Left lung (tissue), 10 donors: ENCODE measurements around the gene MS4A8. TPM values are rescaled to one million over a fixed set of nuclear protein-coding genes. Genes with fewer than 3 reads are reported as not detected.
"Not testable (repeated sequence)": the region's sequence is repeated elsewhere in the genome, so short reads cannot be mapped to it uniquely, and the experiment has no call there.

Source experiments
- ATAC-seq: fragments of 200-7000 bp; cut with Tn5 transposase; one replicate; pipeline ENCODE4 v1.9.1; 2020; ENCODE audit warnings: moderate library complexity
- DNase-seq, 4 donors: peaks; one replicate each; pipeline ENCODE4 v3.0.0-alpha.2; 2013 to 2020
- H3K27ac ChIP-seq, 2 donors: fragments of 200-600 bp; sonication (generic) in 1 of 2; one replicate each; pipeline versions ENCODE4 v1.5.0 to v1.8.0; 2020 to 2021
- H3K27me3 ChIP-seq, 2 donors: fragments of 200-600 bp; sonication (generic) in 1 of 2; one replicate each; pipeline versions ENCODE4 v1.5.0 to v1.8.0; 2020 to 2021
- H3K36me3 ChIP-seq, 2 donors: fragments of 200-600 bp; sonication (generic) in 1 of 2; one replicate each; pipeline versions ENCODE4 v1.5.0 to v1.8.0; 2020 to 2021
- H3K4me1 ChIP-seq, 2 donors: fragments of 200-600 bp; one replicate each; pipeline ENCODE4 v1.8.0; 2021
- H3K4me3 ChIP-seq, 2 donors: fragments of 200-600 bp; sonication (generic) in 1 of 2; one replicate each; pipeline versions ENCODE4 v1.5.0 to v1.8.0; 2020 to 2021; ENCODE audit warnings: mild to moderate bottlenecking in 1 of 2
- H3K9me3 ChIP-seq, 2 donors: fragments of 200-600 bp; sonication (generic) in 1 of 2; one replicate each; pipeline versions ENCODE4 v1.5.0 to v1.8.0; 2020 to 2021
- intact Hi-C, 2 donors: fragments of 100-400 bp; cut with DNase I; formaldehyde crosslinking; loops; one replicate each; pipeline versions ENCODE4 v1.11.2 to v1.14.2; 2022
- polyA plus RNA-seq, 6 donors: library from polyadenylated mRNA; unstranded; fragments of 120-200 nt; gene quantifications; one replicate each; pipeline ENCODE4 v1.2.1, GENCODE V29; 2013; ENCODE audit not compliant: insufficient read length in 6 of 6
- total RNA-seq, 2 donors: library from RNA; stranded (reverse); fragmentation: NEBNext Ultra II Directional; extraction: Animal tissue kit (Norgen Biotek cat#: 25700); gene quantifications; one replicate each; pipeline ENCODE4 v1.2.1, GENCODE V29; 2021
- TF ChIP-seq, protein P1 (sequence below), 2 donors: fragments of 200-600 bp; sonication (generic) in 1 of 2; IDR thresholded peaks; one replicate each; pipeline versions ENCODE4 v1.5.0 to v1.8.0; 2021; ENCODE audit warnings: antibody characterized with exemption in 2 of 2
- donor health status: DM: no; HTN: yes; CAD: no.
- donor health status: DM: no; HTN: no; CAD: no.

The MS4A8 gene
- total and polyA plus RNA-seq, 8 donors = 4.9 to 18.1 (median 14.2) TPM; not detected in 1

DNA sequence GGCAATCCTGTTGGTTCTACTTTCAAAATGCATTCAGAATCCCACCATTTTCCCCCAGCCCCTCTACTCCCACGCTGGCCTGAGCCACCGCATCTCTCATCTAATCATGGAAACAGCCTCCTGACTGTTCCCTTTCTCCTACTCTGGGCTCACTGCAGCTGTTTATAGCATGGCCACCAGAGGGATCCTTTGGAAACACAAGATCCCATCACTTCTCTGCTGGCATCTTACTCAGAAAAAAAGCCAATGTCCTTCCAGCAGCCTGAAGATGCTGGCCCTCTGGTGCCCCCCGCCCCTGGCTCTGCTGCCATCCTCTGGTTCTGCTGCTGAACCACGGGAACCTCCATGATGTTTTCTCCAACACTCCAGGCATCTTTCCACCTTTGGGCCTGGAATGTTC lies 11.1 kb downstream of the MS4A8 start:
- no peak for ATAC-seq
- intact Hi-C loops = no loop called here
- H3K4me1 ChIP-seq = no peaks in the 10 kb centered on the region

DNA sequence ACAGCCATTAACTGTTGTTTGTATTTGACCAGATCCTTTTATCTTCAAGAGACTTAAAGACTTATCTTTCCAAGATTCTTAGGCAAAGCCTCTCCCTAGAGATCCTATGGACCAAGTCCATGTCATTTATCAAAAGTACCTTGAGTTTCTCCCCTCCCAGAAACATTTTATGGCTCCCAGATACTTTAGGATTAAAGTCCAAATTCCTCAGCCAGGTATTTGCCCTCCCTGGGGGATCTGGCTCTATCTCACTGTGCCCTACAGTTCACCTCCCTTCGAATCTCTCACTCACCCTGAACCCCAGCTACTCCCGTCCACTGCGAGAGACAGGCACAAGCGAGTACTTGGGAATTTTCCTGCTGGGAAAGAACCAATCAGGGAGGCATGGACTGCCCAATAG lies 11.9 kb downstream of the MS4A8 start:
- Histone ChIP-seq H3K4me1 (no peaks in the 10 kb centered on the region), H3K27me3 (peaks cover 0 to 4% of the 10 kb centered on the region in 2 donors), H3K36me3 (no peaks in the 10 kb centered on the region), H3K27ac (no peak overlapping the region), H3K4me3 (no peak overlapping the region), H3K9me3 (no peaks in the 10 kb centered on the region)
- intact Hi-C loops = no loop called here
- no peak for DNase-seq
- no peak for ATAC-seq
- TF ChIP-seq, protein P1, sequence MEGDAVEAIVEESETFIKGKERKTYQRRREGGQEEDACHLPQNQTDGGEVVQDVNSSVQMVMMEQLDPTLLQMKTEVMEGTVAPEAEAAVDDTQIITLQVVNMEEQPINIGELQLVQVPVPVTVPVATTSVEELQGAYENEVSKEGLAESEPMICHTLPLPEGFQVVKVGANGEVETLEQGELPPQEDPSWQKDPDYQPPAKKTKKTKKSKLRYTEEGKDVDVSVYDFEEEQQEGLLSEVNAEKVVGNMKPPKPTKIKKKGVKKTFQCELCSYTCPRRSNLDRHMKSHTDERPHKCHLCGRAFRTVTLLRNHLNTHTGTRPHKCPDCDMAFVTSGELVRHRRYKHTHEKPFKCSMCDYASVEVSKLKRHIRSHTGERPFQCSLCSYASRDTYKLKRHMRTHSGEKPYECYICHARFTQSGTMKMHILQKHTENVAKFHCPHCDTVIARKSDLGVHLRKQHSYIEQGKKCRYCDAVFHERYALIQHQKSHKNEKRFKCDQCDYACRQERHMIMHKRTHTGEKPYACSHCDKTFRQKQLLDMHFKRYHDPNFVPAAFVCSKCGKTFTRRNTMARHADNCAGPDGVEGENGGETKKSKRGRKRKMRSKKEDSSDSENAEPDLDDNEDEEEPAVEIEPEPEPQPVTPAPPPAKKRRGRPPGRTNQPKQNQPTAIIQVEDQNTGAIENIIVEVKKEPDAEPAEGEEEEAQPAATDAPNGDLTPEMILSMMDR (IDR thresholded peaks at IDR 0.05) = no peak

More for the DNA sequence above, 11.1 kb downstream of the MS4A8 start:
- Histone ChIP-seq H3K27me3 (peaks cover 0 to 4% of the 10 kb centered on the region in 2 donors), H3K4me3 (no peak overlapping the region), H3K36me3 (no peaks in the 10 kb centered on the region), H3K27ac (no peak overlapping the region), H3K9me3 (no peaks in the 10 kb centered on the region)
- DNase-seq = no peak
- TF ChIP-seq, protein P1 (IDR thresholded peaks at IDR 0.05) = no peak

DNA sequence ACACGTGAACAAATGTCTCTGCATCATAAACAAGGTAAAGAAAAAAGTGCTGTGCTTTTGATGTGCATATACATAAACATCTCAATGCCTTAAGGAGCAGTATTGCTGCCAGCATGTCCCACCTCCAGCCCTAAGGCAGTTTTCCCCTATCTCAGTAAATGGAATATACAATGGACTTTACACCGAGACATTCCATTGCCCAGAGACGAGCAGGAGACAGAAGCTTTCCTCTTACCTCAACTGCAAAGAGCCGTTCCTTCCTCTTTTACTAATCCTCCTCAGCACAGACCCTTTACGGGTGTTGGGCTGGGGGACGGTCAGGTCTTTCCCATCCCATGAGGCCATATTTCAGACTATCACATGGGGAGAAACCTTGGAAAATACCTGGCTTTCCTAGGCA lies 14.0 kb downstream of the MS4A8 start:
- H3K27me3 ChIP-seq, H3K27ac ChIP-seq, DNase-seq, intact Hi-C loops, H3K4me1 ChIP-seq, H3K4me3 ChIP-seq, H3K9me3 ChIP-seq, ATAC-seq, H3K36me3 ChIP-seq: not testable (repeated sequence)

DNA sequence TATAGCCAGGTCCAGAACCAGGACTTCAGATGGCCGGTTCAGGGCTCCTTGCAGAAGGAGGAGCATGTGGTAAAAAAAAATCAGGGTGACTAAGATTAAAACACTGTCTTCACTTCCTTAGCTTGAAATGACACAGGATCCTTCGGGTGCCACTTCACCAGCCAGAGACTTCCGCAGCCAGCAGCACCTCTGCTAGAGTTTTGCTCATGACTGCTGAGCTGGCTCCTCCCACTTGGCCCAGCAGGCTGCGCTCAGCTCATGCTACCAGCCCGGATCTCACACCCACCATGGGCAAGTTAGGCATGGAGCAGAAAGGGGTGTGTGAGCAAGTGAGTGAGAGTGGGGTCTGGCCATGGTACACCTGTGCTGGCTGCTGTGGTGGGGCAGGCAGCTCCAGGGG lies 18.5 kb downstream of the MS4A8 start:
- H3K27ac ChIP-seq = no peak overlapping the region
- intact Hi-C loops = no loop called here
- no peaks in the 10 kb centered on the region for H3K4me1 ChIP-seq
- no peaks in the 10 kb centered on the region for H3K27me3 ChIP-seq
- TF ChIP-seq, protein P1 (IDR thresholded peaks at IDR 0.05) = no peak
- no peak overlapping the region for H3K4me3 ChIP-seq
- DNase-seq (no peak), ATAC-seq (no peak)
- H3K36me3 ChIP-seq = no peaks in the 10 kb centered on the region
- H3K9me3 ChIP-seq = peaks cover 0 to 8% of the 10 kb centered on the region in 2 donors

DNA sequence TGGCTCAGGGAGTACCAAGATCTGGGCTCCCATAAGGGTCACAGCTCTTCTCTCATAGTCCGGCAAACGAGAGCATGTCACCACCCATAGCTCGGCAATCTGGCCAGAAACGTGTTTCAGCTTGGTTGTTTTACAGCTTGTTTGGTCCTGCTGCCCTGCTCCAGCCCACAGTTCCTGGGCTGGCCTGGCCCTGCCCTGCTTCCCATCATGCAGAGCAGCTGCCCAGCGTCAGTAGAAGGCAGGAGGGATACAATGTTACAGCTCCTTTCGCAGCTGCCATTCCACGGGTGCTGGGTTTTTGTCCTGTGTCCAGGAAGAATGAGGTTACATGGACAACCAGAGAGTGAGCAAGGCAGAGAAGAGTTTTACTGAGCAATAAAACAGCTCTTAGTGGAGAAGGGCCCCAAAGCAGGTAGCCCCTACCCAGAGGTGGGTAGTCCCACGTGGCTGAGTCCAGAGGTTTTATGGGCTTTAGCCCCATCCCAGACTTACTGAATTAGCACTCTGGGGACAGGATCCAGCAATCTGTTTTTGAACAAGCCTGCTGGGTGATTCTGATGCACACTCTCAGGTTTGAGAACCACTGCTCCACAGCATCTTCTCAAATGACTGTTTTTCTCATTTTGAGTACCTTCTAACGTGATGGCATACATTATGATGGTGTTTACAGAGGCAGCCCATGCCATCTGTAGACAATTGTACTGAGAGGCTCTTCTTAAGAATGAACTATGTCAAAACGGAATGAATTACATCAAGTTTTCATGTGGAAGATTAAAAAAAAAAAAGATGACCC lies 19.3 kb downstream of the MS4A8 start:
- Histone ChIP-seq H3K4me1 (no peaks in the 10 kb centered on the region), H3K36me3 (no peaks in the 10 kb centered on the region), H3K4me3 (no peak overlapping the region), H3K9me3 (peaks cover 0 to 8% of the 10 kb centered on the region in 2 donors), H3K27ac (no peak overlapping the region), H3K27me3 (no peaks in the 10 kb centered on the region)
- ATAC-seq = no peak
- intact Hi-C loops = no loop called here
- no peak for DNase-seq
- TF ChIP-seq, protein P1 (IDR thresholded peaks at IDR 0.05) = no peak

DNA sequence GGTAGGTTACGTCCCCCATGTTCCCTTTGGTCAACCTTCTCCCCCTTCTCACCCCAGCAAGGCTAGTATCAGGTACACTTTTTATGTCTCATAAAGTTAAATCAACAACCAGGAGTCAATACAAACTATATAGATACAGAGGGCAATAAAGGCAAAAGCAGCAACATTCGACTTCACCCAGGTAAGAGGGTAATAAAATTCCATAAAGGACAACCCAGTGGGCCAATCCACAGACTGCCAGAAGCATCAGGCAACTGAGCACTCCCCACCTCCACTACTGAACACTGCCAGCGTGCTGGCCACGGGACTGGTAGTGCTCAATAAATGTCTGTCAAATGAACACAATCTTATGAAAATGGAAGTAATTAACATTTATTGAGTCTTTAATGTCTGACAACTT lies 20.0 kb downstream of the MS4A8 start:
- no peak overlapping the region for H3K27ac ChIP-seq
- H3K4me1 ChIP-seq = no peaks in the 10 kb centered on the region
- ATAC-seq (no peak), DNase-seq (no peak)
- TF ChIP-seq, protein P1 (IDR thresholded peaks at IDR 0.05) = no peak
- peaks cover 0 to 8% of the 10 kb centered on the region in 2 donors for H3K9me3 ChIP-seq
- intact Hi-C loops = no loop called here
- no peaks in the 10 kb centered on the region for H3K36me3 ChIP-seq
- no peak overlapping the region for H3K4me3 ChIP-seq
- H3K27me3 ChIP-seq = no peaks in the 10 kb centered on the region
